GM21529 (cell line): ENCODE measurements around the gene TTN.

Experiments used
- ATAC-seq: cut with Tn5 transposase; IDR thresholded peaks from one replicate; pipeline ENCODE4 v1.9.1; 2021; ENCODE audit not compliant: unreplicated experiment

TTN gene

DNA sequence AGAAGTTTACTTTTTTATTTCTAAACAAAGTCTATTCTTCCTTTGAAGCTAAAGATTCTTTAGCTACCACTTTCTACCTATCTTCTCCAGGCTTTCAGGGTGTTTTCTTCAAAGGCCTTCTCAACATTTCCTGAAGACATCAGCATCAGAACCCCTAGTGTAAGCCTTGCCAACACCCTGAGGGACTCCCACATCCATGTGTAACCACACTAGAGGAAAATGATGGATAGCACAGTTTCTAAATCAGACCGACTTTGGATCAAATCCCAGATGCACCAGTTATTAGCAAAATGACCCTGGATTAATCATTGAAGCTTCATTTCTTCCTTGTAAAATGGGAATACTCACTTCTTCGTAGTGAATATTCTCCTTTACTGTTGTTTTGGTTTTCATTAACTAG, 4.7 kb upstream of the TTN start:
- no peak for ATAC-seq

DNA sequence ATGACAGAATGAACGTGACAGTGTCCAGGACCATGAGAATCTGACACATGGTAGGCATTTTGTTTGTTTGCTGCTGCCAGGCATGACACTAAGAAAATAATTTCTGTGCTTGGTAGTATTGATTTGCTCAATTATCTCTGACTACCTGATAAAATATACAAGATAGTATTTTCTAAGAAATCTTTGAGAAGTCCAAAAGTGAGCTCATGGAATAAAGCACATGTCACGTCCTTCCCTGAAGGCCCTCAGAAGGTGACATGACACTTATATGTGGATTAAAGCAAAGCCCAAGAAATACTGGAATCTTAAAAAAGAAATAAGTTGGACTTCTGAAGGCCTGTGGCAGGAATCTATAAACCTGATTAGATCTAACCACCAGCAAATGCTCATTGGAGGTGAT, 3.8 kb upstream of the TTN start:
- ATAC-seq: no peak

DNA sequence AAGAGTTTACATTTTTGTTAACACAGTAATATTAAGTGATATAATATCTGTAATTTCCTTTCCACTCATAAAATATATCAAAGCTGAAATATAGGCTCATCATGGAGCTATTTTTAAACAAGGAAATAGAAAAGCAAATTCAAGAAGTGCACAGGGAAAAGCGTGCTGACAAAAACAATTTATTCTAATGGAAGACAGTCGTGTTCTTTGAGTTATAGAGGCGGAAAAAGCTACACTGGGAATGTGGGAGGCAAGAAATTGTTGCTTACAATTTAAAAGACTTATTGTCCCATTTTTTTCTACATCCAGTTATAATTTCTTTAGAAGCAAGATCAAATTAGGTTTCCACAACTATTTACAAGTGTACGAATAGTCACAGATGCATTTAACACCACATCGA, 3.2 kb upstream of the TTN start:
- ATAC-seq: no peak

DNA sequence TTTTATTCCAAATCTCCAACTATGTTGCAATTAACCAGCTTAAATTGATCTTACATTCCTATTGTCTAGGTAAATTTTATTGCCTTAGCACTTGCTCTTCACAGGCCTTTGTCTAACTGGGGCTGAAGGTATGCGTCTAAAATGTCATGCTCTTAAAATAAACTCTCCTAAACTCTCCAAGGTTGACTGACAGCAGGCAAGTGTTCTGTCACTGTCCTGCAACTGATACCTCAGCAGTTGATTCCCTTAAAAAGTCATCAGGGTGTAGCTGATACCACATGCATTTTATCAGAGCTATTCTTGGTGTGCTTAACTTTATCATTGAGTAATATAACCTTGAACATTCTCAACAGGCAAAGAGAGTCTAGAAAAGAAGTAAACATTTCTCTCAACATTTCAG, 680 bp downstream of the TTN start:
- no peak for ATAC-seq

DNA sequence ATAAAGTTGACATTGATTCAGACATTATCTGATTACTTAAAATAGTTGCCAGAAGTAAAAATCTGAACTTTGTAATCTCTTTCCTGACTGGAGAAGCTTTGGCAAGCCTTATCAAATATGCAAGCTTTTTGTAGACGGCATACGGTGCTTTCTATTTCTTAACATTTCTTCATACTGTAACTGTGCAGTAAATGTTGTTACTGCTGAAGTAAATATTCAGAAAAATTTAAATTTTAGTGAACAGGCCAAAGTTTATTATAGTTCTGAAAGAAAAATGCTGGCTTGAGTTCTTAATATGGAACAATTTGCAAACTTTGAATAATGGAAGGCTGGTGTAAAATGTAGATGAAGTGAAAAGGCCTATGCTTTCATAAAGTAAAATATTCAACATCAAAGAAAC, 1.8 kb downstream of the TTN start:
- ATAC-seq: no peak

DNA sequence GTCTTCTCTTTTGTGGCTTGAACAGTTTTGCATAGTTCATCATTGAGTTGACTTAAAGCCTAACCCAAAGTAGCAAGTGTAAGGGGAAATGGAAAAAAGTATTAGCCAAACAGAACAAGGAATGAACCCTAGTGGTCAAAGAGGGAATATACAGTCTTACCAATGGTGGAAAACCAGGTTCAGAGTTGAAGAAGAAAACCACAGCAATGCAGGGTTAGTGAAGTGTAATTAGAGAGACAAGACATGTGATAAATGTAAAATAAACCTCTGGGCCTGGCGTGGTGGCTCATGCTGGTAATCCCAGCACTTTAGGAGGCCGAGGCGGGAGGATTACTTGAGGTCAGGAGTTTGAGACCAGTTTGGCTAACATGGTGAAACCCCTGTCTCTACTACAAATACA, 2.4 kb downstream of the TTN start:
- peak; percentile 86 for ATAC-seq

DNA sequence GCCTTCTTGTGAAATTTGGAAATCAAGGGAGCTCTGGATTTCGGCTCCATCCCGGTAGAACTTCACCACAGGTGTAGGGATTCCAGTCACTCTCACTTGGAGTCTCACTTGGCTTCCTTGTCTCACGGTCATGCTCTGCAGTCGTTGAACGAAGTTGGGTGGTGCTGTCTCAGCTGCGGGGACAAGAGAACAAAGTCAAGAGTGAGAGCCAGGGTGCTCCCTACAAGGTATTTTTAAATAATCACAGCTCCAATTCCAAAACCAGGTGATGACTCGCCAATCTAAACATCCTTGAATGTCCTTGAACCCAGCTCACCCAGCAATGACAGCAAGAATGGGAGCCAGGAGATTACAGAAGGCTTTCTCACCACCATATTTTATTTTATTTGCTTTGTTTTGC, 6.7 kb downstream of the TTN start:
- no peak for ATAC-seq

DNA sequence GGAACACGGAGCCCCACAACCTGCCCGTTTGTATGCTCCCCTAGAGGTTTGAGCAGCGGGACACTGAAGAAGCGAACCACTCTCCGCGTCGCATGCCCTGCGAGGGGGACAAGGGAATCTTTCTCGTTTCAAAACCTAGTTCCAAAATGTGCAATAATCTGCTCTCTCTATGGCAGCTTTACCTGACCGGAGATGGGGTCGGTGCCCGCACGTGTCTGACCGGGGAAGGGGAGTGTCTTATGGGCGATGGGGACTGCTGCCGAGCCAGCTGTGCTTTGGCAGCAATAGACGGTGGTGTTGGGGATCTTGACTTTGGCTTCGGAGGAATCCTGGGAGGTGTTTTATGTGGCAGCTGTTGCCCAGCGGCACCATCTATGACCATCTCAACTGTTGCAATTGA, 7.9 kb downstream of the TTN start:
- no peak for ATAC-seq

DNA sequence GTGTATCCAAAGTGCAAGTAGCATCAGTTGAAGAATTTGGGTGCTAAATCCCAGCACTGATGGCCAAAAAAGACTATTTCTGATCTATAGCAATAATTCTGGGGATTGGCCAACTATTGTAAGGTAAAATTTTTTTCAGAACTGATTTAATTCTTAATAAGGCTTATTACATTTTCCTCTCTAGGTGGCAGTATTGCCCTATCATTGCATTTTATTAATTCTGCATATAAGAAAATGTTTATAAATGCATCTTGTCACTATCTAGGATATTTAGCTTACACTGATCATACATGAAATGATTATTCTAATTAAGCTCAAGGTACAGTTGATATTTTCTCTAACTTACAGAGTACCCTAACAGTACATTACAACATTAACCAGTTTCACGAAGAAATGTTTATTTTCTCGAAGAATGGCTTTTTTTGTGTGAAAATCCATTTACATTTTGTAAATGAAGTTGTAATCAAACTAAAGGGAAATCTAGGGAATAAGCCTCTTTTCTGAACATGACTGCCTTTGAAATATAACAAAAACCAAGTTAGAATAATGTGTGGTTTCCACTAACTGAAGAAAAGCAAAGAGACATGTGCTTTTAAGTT, 11.0 kb downstream of the TTN start:
- ATAC-seq: no peak

DNA sequence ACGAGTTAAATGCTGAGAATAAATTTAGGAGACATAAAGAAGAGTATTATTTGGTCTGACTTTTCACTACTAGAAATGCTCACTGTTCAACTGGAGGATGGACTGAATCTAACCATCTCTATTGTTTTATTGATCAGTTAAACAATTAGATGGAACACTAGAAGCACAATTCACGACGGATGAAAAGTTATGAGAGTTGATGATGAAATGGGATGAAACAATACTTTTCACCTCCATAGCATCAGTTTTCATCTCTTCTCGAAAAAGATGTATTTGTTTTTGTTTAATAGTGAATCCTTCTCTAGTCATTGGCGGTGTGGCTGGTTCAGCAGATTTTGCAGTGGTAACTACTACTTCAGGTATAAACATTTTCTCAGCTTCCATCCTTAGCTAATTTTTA, 19.3 kb downstream of the TTN start:
- no peak for ATAC-seq

DNA sequence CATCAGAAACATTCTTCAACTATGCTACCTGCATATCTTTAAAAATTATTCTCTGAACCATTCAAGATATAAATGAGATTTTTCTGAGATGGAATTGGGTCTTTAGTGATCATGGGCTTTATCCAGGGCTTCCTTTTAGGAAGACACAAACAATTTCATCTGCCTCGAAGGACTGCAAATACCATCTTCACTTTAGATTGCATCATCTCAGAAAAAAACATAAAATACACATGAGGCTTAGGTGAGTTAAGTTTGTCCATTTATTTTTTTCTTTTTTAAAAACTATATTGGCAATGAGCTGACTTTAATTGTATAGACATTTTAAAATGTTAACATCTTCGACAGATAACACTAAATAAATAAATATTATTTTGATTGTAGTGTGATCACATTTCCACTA, 20.1 kb downstream of the TTN start:
- ATAC-seq: no peak

DNA sequence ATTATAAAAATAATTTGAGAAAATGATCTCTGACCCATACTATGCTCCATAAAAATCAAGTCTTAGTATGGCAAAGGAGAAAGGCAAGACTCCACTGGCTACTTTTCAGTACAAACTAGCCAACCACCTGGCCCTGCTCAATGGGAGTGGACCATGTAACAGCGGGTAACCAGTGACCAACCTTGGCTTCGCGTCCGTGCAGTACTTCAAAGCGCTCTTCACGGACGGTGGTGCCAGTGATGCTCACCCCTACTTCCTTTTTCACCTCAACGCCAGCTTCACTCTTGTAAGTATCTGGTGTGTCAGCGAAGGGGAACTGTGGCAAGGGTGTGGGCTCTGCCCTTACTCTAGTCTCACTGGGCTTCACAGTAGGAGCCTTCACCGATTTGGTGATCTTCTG, 23.3 kb downstream of the TTN start:
- no peak for ATAC-seq

DNA sequence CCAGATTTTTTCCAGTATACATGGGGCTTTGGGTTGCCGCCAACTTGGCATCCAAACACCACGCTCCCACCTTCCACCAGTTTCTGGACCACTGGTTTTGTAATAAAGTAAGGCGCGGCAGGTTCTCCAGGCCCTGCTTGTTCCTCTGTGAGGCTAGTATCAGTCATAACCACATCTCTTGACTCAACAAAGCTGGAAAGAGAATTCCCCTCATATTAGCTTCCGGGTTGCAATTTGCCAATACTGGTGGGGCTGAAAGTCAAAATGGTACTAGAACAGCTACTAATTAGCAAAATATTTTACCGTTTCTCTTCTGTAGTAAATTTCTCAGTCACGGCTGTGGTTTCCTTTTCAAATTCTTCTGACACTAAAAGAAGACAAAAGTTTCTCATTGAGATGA, 25.0 kb downstream of the TTN start:
- peak; percentile 83 for ATAC-seq

DNA sequence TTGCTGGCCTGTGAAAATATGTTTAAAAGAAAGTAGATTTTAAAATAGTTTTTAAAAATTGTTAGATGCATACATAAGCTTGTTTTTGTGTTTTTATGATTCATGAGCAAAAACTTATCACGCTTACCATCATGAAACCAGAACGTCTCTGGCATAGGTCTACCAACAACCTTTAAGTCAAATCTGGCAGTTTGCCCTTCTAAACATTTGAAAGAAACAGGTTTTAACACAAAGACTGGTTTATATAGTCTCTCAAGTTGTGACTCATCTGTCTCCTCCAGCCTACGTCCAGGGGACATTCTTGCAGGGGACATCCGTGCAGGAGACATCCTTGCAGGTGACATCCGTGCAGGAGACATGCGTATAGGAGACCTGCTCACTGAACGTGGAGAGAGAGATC, 29.6 kb downstream of the TTN start:
- no peak for ATAC-seq

DNA sequence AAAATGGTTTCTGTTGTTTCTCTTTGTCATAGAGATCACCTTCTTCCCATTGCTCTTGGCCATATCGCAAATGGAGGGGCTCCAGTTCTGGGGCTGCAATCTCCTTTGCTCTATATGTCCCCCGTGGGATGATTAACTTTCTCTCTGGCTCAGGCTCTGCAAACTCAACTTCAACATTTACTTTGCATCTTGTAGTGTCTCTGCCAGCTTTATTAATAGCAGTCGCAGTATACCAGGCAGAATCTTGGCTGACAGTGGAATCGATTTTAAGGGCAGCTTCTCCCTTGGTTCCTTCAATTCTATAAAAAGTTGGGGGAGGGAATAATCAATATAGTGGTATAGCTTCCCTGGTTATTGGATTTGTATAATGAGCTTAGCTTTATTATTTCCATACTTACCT, 30.5 kb downstream of the TTN start:
- no peak for ATAC-seq

DNA sequence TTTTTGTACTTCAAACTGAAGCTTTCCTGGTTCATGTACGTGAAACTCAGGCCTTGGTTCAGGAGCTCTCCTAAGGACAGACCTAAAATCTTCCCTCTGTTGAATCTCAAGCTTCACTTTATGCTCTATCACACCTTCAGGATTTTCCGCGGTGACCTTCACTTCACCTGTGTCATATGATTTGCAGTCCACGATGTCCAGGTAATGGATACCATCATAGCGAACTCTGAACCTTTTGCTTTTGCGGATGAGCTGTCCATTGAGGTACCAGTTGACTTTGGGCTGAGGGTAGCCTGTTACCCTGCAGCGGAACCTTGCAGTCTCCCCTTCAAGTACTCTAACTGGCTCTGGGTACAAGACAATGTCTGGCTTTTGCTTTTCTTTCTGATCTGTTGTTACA, 31.2 kb downstream of the TTN start:
- no peak for ATAC-seq

DNA sequence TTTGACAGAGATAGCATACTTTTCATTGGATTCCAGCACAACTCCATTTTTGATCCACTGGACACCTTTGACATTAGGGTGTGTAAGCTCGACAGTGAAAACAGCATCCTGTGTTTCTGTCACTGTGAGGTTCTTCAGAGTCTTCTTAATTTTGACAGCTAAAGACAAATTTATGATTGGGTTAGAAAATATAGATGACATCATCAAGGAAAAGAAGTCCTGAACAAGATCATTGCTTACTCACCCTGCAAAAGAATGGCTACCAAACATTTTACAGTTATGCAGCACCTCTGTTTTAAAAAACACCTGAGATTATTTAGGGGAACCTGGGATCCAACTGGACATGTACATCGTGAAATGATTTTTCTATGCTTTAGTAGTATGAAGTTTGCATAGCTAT, 36.7 kb downstream of the TTN start:
- ATAC-seq: no peak

DNA sequence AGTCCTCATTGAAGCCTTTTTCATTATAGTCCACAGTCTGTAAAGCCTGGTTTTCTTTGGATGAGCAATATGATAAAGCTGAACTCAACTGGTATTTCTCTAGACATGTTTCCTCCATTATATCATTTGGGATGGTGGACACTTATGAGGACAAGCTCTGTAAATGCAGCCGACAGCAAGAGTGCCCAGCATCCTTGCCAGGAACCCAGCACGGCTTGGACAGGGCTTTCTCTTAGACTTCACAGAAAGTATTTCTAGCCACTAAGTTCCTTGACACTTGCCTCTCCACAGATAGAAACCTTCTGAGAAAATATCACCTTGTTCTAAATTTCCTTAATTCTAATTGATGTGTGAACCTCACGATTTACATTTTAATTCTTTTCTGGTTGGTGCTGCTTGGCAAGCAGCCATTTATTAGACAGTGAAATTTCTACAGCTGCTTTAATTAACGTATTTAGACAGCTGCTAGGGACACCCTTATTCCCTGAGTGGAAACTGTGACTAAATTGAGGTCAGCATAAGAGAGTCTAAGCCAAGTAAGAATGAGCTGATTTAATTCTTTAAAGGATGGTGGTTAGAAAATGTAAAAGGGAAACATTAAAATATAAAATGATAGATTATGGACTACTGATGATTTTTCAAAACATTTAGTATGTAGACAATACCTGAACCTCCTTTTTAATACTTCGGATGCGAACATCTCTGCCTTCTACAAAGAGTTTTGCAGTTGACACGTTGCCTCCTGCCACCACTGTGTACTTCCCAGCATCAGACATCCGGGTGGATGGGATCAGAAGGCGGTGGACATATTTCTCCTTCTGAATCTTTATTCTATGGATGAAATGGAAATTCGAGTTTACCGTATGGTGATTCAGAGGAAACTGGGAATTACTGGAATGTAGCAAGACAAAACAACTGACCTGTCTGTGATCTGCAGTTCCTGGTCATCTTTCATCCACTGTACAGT, 39.8 kb downstream of the TTN start:
- no peak for ATAC-seq

DNA sequence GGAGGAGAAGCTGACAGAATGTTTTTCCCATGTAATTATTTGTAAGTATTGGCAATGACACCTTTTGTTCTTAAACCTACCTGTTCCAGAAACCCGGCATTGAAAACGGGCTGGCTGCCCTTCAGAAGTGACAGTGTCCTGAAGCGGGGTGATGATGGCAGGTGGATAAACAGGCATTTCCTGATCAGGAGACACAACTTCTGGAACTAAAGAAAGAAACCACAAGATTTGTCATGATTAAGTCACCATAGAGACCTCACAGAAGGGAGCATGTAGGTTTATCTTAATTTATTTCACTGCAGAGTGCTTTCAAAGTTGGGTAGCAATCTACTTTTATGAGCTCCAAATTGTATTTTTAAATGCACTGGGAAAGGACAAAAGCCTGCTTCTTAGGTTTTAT, 43.1 kb downstream of the TTN start:
- no peak for ATAC-seq

DNA sequence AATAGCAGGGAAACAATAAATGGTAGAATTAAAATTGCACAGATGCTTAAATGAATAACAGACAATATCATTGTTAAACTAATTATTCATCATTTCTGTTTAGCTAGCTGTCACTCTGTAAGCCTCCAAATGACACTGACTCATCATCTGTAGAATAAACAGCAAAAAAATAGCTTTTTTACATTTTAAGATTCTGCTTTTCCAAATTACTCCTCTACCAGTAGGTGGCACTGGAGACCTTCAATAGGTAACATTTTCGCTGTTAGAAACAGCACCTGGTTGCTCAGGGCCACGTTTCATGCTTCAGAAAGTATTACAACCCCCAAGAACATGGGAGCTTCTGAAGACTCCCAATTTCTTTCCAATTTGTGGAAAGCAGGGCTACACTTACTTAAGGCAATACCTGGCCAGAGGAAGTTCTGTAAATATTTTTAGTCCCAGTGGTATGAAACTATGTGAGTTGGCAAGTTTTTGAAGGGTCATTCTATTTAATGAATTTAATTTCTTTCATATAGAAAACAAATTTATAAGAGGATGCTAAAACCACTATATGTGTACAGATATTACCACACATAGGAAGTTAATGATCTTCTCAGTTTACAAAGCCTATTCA, 45.4 kb downstream of the TTN start:
- peak; percentile 73 for ATAC-seq

DNA sequence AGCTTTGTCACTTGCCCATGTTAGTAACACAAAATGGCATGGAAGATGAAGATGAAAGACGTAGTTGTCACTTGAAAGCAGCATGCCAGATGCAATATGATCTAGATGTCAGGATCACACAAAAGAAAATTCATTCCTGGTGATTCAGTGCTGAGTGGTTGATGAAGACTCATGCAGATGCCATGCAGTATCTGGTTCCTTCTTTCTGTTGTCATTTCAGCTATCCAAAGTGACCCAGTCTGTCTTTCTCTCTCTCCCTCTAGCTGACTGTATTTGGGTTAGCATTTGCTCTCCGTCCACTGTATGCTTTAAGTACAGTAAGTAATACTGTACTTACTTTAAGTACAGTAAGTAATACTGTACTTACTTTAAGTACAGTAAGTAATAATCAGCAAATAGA, 50.4 kb downstream of the TTN start:
- ATAC-seq: no peak

DNA sequence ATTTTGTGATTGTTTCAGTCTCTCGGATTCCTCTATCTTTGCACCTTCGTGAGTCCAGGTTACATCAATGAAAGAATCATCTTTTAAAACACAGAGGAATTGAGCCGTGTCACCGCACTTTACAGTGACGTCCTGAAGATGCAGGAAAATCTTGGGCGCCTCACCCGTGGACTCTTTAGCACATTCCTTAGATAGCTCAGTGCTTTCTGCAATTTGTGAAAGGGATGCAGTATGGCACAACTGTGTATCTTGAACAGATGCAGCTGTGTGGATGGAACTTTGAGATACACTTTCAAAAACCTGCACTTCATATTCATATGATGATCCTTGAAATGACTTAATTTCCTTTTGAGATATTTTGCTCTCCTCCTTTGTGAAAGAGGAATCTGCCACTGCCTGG, 50.9 kb downstream of the TTN start:
- no peak for ATAC-seq
